ENCODE measurements around the gene ADGRB3.

The ADGRB3 gene

GRCh38 chr6:69155467-69155866, 520.4 kb downstream of the ADGRB3 start:
- no peak for DNase-seq

GRCh38 chr6:69162811-69163210, 527.7 kb downstream of the ADGRB3 start:
- no peak for DNase-seq

- DNase-seq = no peak
These were observed 529.6 kb downstream of the ADGRB3 start for GRCh38 chr6:69164564-69165229.

DNA sequence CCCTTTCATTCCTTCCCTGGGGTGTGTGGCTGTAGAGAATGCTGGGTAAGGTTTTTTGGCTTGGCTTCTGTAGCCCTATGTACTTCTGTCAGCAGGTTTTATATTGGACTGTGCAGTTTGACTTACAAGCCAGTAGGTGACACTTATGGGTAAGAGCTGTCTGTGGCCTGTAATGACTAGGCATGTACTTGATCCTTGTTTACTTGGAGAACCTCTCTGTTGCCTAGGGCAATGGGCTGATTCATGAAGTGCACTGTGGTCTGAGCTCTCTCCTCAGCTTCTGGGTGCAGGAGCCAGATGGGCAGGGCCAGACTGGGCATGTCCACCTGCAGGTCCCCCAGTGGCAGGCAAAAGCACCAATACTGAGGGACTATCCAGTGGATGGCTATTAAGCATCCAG, 544.6 kb downstream of the ADGRB3 start:
- no peak for DNase-seq

GRCh38 chr6:69180361-69181067, 545.4 kb downstream of the ADGRB3 start:
- no peak for DNase-seq

- no peak for DNase-seq
These were observed 546.9 kb downstream of the ADGRB3 start for GRCh38 chr6:69181964-69182363.

DNA sequence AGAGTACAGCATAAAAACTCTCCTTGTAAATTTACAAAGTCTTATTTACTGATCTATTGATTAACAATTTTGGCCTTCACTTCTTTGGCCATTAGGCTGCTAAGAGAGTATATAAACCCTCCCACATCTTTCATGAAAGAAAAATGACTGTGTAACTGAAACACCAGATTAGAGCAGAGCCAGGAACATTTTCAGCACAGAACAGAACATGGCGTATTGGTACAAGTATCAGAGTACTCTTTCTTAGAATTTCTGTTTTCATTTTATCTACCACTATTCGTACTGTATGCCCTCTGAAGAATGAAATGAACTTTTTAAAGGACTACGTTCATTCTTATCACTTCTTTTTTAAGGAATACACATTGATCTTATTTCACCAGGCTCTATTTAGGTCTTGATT, 550.2 kb downstream of the ADGRB3 start:
- no peak for DNase-seq

GRCh38 chr6:69202768-69203167, 567.7 kb downstream of the ADGRB3 start:
- no peak for DNase-seq

DNA sequence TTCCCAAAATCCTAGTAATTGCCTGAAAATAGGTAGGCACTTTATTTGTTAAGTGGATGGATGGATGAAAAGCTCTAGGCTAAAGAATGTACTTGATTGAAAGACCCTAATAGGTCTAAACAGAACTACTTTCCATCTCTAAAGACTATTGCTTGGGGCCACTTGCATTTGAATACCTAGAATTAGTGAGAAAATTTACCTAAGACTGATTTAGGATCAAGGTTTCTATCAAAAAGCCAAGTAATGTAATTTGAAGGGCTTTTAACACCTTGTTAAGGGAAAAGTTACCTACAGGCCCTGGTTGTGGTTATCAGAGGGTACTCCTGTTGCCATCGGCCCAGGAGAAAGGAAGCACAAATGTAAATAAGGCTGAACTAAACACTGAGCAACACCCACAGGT, 581.0 kb downstream of the ADGRB3 start:
- DNase-seq = no peak

DNA sequence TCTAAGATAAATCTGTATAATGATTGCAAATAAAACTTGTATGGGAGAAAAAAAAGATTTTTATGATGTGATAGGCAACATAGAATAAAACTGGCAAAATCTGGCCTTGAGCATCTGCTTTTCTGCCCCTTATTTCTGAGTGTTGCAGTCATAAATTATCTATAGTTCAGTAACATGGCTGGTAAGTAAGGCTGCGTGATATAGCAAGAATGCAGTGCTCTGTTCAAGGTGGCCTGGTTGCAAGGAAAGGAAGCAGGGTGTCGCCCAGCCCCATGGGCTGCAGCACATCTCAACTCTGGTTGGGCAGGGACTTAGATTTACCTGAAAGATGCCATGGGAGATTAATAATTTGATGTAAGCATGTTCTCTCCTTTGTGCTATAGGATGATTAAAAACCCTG, 582.3 kb downstream of the ADGRB3 start:
- DNase-seq = no peak

GRCh38 chr6:69220375-69220774, 585.3 kb downstream of the ADGRB3 start:
- no peak for DNase-seq

- no peak for DNase-seq
These were observed 596.9 kb downstream of the ADGRB3 start for GRCh38 chr6:69232008-69232407.

- no peak for DNase-seq
These were observed 597.4 kb downstream of the ADGRB3 start for GRCh38 chr6:69232496-69232895.

DNA sequence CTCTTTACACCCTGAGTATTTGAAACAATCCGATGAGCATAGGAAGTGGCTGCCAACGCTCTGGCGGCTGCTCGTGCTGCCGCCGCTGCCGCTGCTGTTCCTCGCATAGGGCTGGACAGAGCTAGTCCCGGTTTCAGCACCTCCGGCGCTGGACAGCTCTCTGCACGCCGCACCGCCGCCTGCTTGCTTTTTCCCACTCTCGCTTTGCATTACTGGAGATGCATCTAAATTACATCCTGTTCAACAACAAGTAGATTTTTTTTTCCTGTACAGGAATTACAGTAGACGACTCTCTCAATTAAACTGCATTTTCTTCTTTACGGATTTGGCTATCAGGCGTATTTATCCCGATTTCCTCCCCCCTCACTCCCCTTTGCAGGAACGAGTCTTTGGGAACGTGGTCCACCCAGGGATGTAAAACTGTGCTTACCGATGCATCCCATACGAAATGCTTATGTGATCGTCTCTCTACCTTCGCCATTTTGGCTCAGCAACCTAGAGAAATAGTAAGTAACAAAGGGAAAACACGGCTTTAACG, 597.9 kb downstream of the ADGRB3 start:
- DNase-seq = peak; percentile 29

GRCh38 chr6:69238067-69238466, 603.0 kb downstream of the ADGRB3 start:
- DNase-seq = no peak

GRCh38 chr6:69246983-69247382, 611.9 kb downstream of the ADGRB3 start:
- DNase-seq = no peak

DNA sequence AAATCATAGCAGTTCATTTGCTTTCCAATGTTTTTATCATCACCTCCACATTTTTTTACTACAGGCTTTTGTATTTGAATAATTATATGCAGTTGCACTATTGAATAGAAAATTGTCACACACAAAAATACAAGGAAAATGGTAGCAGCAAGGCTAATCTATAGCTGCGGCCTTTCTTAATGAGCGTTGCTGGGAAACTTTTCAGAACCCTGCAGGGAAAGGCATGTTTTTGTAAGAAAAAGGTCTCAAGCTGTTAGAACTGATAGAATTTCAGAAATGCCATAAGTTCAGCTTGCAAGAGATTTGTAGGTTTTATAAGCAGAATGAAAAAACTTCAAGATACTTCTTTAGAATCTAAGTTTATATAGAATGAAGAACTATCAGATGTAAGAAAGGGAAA, 625.9 kb downstream of the ADGRB3 start:
- no peak for DNase-seq

GRCh38 chr6:69263297-69263696, 628.2 kb downstream of the ADGRB3 start:
- no peak for DNase-seq

DNA sequence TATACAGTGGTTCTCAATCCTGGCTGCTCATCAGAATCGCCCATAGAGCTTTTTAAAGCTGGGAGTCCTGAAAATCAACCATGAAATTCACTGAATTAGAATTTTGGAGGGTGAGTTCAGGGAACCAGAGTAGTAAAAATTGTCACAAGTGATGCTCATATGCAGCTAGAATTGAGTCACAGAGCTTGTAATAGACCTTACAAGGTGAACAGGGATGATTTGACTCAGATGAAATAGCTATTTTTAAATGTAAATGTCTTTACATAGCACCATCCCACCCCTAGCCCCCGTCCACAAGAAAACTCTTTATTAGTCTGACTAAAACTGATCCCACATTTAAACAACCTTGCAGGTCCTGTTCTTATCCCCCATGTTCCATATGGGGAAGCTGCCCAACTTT, 630.0 kb downstream of the ADGRB3 start:
- DNase-seq = no peak

DNA sequence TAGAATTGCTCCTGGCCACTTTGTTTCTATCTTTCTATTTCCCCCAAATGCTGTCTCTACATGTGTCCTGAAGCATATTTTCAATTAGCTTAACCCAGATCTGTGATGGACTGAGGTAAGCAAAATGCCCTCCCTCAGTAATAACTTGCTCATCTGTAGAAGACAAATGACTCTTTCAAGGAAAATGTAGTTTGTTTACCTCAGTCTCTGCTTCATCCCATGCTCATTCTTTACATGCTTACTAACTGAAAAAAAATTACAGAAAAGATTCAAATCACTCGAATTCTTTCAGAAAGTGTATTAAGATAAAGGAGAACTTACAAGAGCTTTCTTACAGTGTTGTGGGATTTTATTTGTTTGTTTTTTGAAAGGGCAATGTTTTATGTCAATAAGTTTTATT, 630.6 kb downstream of the ADGRB3 start:
- no peak for DNase-seq

DNA sequence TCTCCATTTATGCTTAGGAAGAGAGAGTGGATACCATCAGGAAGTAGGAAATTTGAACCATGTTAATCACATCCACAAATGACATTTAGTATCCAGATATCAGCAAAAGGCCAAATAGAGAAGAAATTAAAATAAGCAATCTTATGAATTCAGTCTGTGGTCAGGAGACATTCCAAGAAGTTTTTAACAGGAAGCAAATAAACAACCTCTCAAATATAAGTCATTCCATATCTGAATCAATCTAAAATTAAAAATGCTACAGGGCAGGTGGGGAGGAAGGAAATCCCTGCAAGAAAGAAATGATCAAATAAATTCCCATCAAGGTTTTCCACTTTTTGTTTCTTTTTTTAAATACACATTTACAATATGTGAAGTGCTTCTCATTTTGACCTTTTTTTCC, 641.1 kb downstream of the ADGRB3 start:
- DNase-seq = no peak

DNA sequence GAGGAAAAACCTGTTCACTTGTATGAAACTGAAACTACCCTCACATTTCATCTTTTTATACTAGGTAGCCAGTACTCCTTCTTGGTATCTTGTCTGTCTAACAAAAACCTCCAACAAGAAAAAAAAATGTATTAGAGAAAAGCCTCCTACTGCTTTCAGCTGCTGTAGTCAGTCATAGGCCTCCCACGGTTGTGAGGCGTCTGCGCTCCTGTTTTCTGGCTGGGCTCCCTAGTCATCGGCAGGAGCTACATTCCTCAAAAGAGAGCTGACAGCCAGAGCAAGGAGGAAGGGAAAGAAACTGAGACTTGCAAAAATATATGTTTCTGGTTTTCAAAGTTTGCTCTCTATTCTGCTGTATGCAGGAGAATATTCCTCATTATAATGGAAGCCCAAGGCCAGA, 644.7 kb downstream of the ADGRB3 start:
- no peak for DNase-seq

- no peak for DNase-seq
These were observed 645.8 kb downstream of the ADGRB3 start for GRCh38 chr6:69280858-69281257.

DNA sequence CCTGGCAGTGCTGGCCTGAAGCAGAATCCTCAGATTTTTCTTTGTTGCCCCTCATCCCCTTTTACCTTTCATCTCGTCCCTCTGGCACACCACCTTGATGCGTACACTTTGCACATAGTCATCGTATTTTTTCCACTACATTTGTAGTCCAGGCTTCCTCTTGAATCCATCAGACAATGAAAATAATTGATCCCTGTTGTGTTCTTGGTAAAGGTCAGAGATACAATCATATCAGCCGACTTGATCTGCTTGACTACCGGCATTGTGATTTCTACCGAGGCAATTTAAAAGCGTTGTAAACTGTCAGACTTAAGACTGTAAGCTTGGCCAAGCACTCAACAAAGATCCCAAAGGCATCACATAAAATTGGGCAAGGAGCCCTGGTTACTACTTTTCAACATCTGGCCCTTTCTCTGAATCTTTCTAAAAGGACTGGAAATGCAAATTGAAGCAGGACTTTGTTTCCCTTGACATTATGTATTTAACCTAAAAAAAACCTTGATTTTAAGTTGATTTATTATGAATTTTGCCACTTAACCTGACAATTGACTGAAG, 649.2 kb downstream of the ADGRB3 start:
- no peak for DNase-seq

All from activated CD4-positive, CD25-positive, alpha-beta regulatory T cell treated with anti-CD3 and anti-CD28 coated beads, Interleukin-2, amount 50 U/mL, for 72 hours (primary cell).